CD4-positive, alpha-beta T cell (primary cell): ENCODE measurements around the gene ABCC8. TPM values are rescaled to one million over a fixed set of nuclear protein-coding genes. Genes with fewer than 3 reads are reported as not detected.
A peak's percentile ranks its signal among the peaks of the same experiment; 100 is the strongest.

Experiments used
- ATAC-seq: fragments of 200-7000 bp; cut with Tn5 transposase; one replicate; pipeline ENCODE4 v1.10.0; 2022; ENCODE audit warnings: mild to moderate bottlenecking; ENCODE audit not compliant: poor library complexity
- CTCF ChIA-PET: fragments of 350-600 bp; sonication (Branson Sonifier 250); formaldehyde crosslinking; loops from one replicate; lab custom pipeline; 2021; ENCODE audit warnings: antibody characterized with exemption, inconsistent platforms; lab: Charles Lee
- POLR2A ChIA-PET: fragments of 350-600 bp; sonication (Branson Sonifier 250); formaldehyde crosslinking; loops from one replicate; lab custom pipeline; 2021; ENCODE audit warnings: antibody characterized with exemption, inconsistent platforms; lab: Charles Lee
- DNase-seq, 14 experiments: peaks; one replicate each; pipeline ENCODE4 v3.0.0-alpha.2; 2013 to 2020; ENCODE audit warnings: mixed read lengths in 2 of 14
- H3K27ac ChIP-seq, 2 donors: one replicate each; pipeline versions ENCODE4 v1.5.1 to v1.7.0; 2013; ENCODE audit warnings: low read length in 2 of 2, low read depth in 1 of 2, mild to moderate bottlenecking in 1 of 2
- H3K27me3 ChIP-seq, 2 experiments: 1 replicate in 1 of 2; 2 replicates in 1 of 2; pipeline versions ENCODE4 v1.6.1 to v1.7.0; 2013; ENCODE audit warnings: low read length in 2 of 2, control low read depth in 1 of 2, mild to moderate bottlenecking in 1 of 2, moderate library complexity in 1 of 2; ENCODE audit not compliant: insufficient read depth in 2 of 2, control insufficient read depth in 1 of 2
- H3K36me3 ChIP-seq: one replicate; pipeline ENCODE4 v1.6.1; 2013; ENCODE audit warnings: low read length, control low read depth; ENCODE audit not compliant: insufficient read depth
- H3K4me1 ChIP-seq: one replicate; pipeline ENCODE4 v1.6.1; 2013; ENCODE audit warnings: low read length, control low read depth; ENCODE audit not compliant: insufficient read depth
- H3K4me3 ChIP-seq: one replicate; pipeline ENCODE4 v1.5.1; 2013; ENCODE audit warnings: mild to moderate bottlenecking, low read length, moderate library complexity
- H3K9me3 ChIP-seq, 2 experiments: 1 replicate in 1 of 2; 2 replicates in 1 of 2; pipeline versions ENCODE4 v1.6.1 to v1.7.0; 2013; ENCODE audit warnings: low read length in 2 of 2, mild to moderate bottlenecking in 2 of 2, control low read depth in 1 of 2, moderate library complexity in 1 of 2; ENCODE audit not compliant: control insufficient read depth in 1 of 2, insufficient read depth in 1 of 2
- H3K27ac Mint-ChIP-seq: one replicate; pipeline ENCODE4 v1.8.0; 2020; ENCODE audit warnings: mixed read lengths
- H3K27me3 Mint-ChIP-seq: one replicate; pipeline ENCODE4 v1.8.0; 2021; ENCODE audit warnings: mixed read lengths
- H3K36me3 Mint-ChIP-seq: one replicate; pipeline ENCODE4 v1.8.0; 2021; ENCODE audit warnings: low read depth, mixed read lengths
- H3K4me1 Mint-ChIP-seq: one replicate; pipeline ENCODE4 v1.8.0; 2021; ENCODE audit warnings: low read depth, mixed read lengths
- H3K4me3 Mint-ChIP-seq: one replicate; pipeline ENCODE4 v1.8.0; 2020; ENCODE audit warnings: mild to moderate bottlenecking, mixed read lengths
- H3K9me3 Mint-ChIP-seq: one replicate; pipeline ENCODE4 v1.8.0; 2020; ENCODE audit warnings: mixed read lengths
- intact Hi-C, 2 experiments: fragments of 100-400 bp; cut with DNase I in 1 of 2; cut with micrococcal nuclease in 1 of 2; formaldehyde crosslinking; loops; one replicate each; pipeline versions ENCODE4 v1.15.1 to v1.9.0; 2023 to 2025; cut with DNase I, micrococcal nuclease
- total RNA-seq, 174 experiments: library from RNA in 2 of 174; stranded (reverse) in 2 of 174; gene quantifications; one replicate each; pipeline ENCODE4 v1.2.3 and lab custom pipeline; 2021 to 2026
- TF ChIP-seq, protein P1 (sequence below): fragments of 200-600 bp; IDR thresholded peaks from one replicate; pipeline ENCODE4 v1.8.0; 2022; ENCODE audit warnings: antibody characterized with exemption, mild to moderate bottlenecking

The ABCC8 gene
- total RNA-seq, 2 experiments from 2014 or later = not detected

DNA sequence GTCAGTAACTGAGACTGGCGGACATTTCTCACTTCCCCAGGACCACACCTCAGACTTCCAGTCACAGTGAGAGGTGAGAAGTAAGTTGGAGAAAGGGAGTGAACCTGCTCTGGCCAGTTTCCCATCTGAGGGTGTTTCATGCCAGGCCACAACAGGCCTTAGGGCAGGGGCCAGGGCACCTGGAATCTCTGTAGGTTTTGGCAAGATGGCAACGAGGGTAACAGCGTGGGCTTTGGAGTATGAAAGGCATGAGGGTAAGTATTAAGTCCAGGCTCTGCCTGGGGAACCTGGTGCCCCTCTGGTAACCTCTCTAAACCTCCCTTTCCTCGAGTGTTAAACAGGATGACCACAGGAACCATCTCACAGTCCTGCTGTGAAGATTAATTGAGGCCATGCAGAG is 28.5 kb upstream of the ABCC8 start:
- H3K27ac Mint-ChIP-seq = no peak overlapping the region

GRCh38 chr11:17504330-17505107 is 27.9 kb upstream of the ABCC8 start:
- no peaks in the 10 kb centered on the region for H3K4me1 ChIP-seq
- no peak overlapping the region for H3K4me3 ChIP-seq
- no peaks in the 10 kb centered on the region for H3K4me1 Mint-ChIP-seq
- DNase-seq = peak; percentile 63 to 82 (median 73)
- ChIA-PET CTCF (interaction anchor here (0.8 to 3.5 kb wide), 4 partner anchors 10 to 275 kb away, joined by 3 to 18 read pairs (median 8); partner anchors contain the start of gene KCNJ11), POLR2A (no interaction called here)
- H3K36me3 Mint-ChIP-seq = no peaks in the 10 kb centered on the region
- H3K27ac Mint-ChIP-seq = no peak overlapping the region
- TF ChIP-seq, protein P1, sequence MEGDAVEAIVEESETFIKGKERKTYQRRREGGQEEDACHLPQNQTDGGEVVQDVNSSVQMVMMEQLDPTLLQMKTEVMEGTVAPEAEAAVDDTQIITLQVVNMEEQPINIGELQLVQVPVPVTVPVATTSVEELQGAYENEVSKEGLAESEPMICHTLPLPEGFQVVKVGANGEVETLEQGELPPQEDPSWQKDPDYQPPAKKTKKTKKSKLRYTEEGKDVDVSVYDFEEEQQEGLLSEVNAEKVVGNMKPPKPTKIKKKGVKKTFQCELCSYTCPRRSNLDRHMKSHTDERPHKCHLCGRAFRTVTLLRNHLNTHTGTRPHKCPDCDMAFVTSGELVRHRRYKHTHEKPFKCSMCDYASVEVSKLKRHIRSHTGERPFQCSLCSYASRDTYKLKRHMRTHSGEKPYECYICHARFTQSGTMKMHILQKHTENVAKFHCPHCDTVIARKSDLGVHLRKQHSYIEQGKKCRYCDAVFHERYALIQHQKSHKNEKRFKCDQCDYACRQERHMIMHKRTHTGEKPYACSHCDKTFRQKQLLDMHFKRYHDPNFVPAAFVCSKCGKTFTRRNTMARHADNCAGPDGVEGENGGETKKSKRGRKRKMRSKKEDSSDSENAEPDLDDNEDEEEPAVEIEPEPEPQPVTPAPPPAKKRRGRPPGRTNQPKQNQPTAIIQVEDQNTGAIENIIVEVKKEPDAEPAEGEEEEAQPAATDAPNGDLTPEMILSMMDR = peak; percentile 87
- no peak overlapping the region for H3K27ac ChIP-seq
- H3K36me3 ChIP-seq = no peaks in the 10 kb centered on the region
- peaks cover 14% of the 10 kb centered on the region for H3K27me3 Mint-ChIP-seq
- no peaks in the 10 kb centered on the region for H3K9me3 Mint-ChIP-seq
- H3K27me3 ChIP-seq = no peaks in the 10 kb centered on the region
- intact Hi-C loops = loop anchor here (1.0 to 5.0 kb wide), 5 partner anchors 120 to 717 kb away; no protein-coding TSS in a partner anchor
- no peak overlapping the region for H3K4me3 Mint-ChIP-seq
- no peaks in the 10 kb centered on the region for H3K9me3 ChIP-seq
- peak; percentile 83 for ATAC-seq

More for the DNA sequence above, 28.5 kb upstream of the ABCC8 start:
- H3K27me3 Mint-ChIP-seq = peaks cover 14% of the 10 kb centered on the region
- DNase-seq (no peak), ATAC-seq (no peak)
- CTCF ChIA-PET = interaction anchor here (0.8 to 3.5 kb wide), 4 partner anchors 10 to 276 kb away, joined by 3 to 18 read pairs (median 8); partner anchors contain the start of gene KCNJ11
- Histone ChIP-seq H3K4me3 (no peak overlapping the region), H3K4me1 (no peaks in the 10 kb centered on the region), H3K36me3 (no peaks in the 10 kb centered on the region), H3K27ac (no peak overlapping the region), H3K27me3 (no peaks in the 10 kb centered on the region), H3K9me3 (no peaks in the 10 kb centered on the region)
- TF ChIP-seq, protein P1 = no peak
- POLR2A ChIA-PET = no interaction called here
- no peaks in the 10 kb centered on the region for H3K9me3 Mint-ChIP-seq
- H3K4me1 Mint-ChIP-seq = no peaks in the 10 kb centered on the region
- H3K36me3 Mint-ChIP-seq = no peaks in the 10 kb centered on the region
- no peak overlapping the region for H3K4me3 Mint-ChIP-seq
- intact Hi-C loops = loop anchor here in 1 of 2 experiments (2.0 kb wide), 1 partner anchor 684 kb away; no protein-coding TSS in a partner anchor

DNA sequence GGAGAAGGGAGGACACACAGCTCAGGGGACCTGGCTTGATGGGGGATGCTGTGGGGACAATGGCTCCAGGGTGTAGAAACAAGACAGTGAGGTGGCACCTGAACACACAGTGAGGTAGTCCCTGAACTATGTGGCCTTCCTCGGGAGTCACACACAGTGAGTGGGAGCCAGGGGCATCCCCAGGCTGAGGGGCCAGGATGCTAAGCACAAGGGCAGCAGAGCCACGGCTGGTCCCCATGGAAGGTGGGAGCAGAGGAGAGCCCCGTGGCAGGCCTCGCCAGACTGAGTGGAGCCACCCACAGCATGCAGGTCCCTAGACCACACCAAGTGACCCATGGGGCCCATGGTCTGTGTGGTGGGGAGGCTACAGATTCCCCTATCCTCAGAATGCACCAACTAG is 26.0 kb upstream of the ABCC8 start:
- Histone ChIP-seq H3K9me3 (no peaks in the 10 kb centered on the region), H3K27ac (no peak overlapping the region), H3K27me3 (no peaks in the 10 kb centered on the region), H3K36me3 (no peaks in the 10 kb centered on the region), H3K4me1 (no peaks in the 10 kb centered on the region), H3K4me3 (no peak overlapping the region)
- Mint-ChIP-seq H3K27me3 (peaks cover 6% of the 10 kb centered on the region), H3K27ac (no peak overlapping the region), H3K4me1 (no peaks in the 10 kb centered on the region), H3K9me3 (no peaks in the 10 kb centered on the region), H3K4me3 (no peak overlapping the region), H3K36me3 (no peaks in the 10 kb centered on the region)
- intact Hi-C loops = loop anchor here in 1 of 2 experiments (5.0 kb wide), 2 partner anchors 565 to 715 kb away; no protein-coding TSS in a partner anchor
- ChIA-PET POLR2A (no interaction called here), CTCF (interaction anchor here (2.7 to 3.5 kb wide), 2 partner anchors 119 to 273 kb away, joined by 13 to 18 read pairs; no protein-coding TSS in a partner anchor)
- TF ChIP-seq, protein P1 = no peak
- DNase-seq (no peak), ATAC-seq (no peak)
